ENCODE measurements around the gene TMEM52.

GRCh38 chr1:1880617-1881312, 38.3 kb downstream of the TMEM52 start:
- no peak for TF ChIP-seq POLR2A (IDR thresholded peaks at IDR 0.05)
- no peak for TF ChIP-seq CTCF (IDR thresholded peaks at IDR 0.05)
